ENCODE measurements around the gene GNL2.

GRCh38 chr1:37517569-37517968 is 78.2 kb downstream of the GNL2 start:
- TF ChIP-seq CTCF (IDR thresholded peaks at IDR 0.05; ENCODE audit: insufficient read depth, low read length) (no peak), REST (IDR thresholded peaks at IDR 0.05; ENCODE audit: insufficient replicate concordance, low read depth) (no peak)
